ENCODE data around the gene USP15. TPM values are rescaled to one million over a fixed set of nuclear protein-coding genes. Genes with fewer than 3 reads are reported as not detected.

Gene USP15
- total and polyA plus RNA-seq, 2 of the 4 experiments (the other 2 are of a cell fraction), result 28.5 to 49.6 TPM

DNA sequence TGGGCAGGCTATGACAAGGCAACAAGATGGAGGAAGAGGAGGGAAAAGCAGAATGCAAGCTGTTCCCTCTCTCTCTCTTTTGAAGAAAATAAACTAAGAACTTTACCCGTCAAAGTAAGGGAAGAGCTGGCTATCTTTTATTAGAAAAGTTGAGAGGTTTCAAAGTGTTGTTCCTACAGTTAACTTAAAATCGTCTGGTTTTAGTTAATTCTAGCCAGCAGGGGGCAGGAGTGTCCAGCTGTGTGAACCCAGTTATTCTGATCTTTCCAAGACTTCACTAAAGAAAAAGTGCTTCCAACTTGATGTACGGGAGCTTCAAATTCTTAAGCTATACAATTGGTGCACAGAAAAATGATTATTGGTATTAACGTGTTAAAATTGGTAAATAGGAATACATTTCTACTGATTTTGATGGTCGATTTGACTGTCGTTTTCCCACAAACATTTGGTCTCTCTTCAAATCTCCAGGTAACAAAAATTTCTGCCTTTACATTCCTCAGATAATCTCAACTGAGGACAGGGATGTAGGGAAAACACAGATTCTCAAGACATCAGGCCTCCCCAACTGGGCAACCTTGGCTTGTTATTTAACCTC is 178.0 kb downstream of the USP15 start:
- no peak overlapping the region for H2AK5ac ChIP-seq (ENCODE audit: low read depth, low read length)
- no TSS peak for BruUV-seq (replicated peaks)
- POLR2A ChIA-PET (ENCODE audit: unreplicated experiment), result no interaction called here

More for the DNA sequence above, 178.0 kb downstream of the USP15 start:
- Histone ChIP-seq H2BK120ac (ENCODE audit: low read depth, low read length) (no peak overlapping the region), H3K9me3 (ENCODE audit: control insufficient read depth, insufficient read depth, low read length) (no peaks in the 10 kb centered on the region), H3K56ac (ENCODE audit: extremely low read depth, insufficient read depth, low read length) (no peak overlapping the region), H3K9ac (ENCODE audit: low read depth, low read length) (no peak overlapping the region; the same call in 1 of the 2 replicates), H3K4ac (ENCODE audit: low read depth, low read length) (no peak overlapping the region), H4K5ac (ENCODE audit: low read depth, low read length) (no peak overlapping the region), H4K8ac (ENCODE audit: low read depth in 2 of 2, low read length in 2 of 2) (no peak overlapping the region), H3K14ac (replicated peaks; ENCODE audit: low read depth, low read length) (no peak overlapping the region), H2BK20ac (ENCODE audit: low read depth, low read length) (no peak overlapping the region), H4K91ac (ENCODE audit: insufficient read depth, low read depth, low read length) (no peak overlapping the region), H2AK9ac (replicated peaks; ENCODE audit: low read depth, low read length, poor library complexity) (no peak overlapping the region), H3K18ac (ENCODE audit: low read depth, low read length) (no peak overlapping the region), H2AFZ (replicated peaks; ENCODE audit: low read length, poor library complexity) (no peak overlapping the region), H3K9me1 (ENCODE audit: insufficient read depth, low read length) (no peaks in the 10 kb centered on the region), H3K4me1 (ENCODE audit: control insufficient read depth, insufficient read depth, low read length) (no peaks in the 10 kb centered on the region), H3K23ac (ENCODE audit: low read depth, low read length) (no peak overlapping the region), H3K79me1 (ENCODE audit: low read depth in 1 of 2, low read length in 2 of 2) (no peaks in the 10 kb centered on the region), H3K27me3 (ENCODE audit: control insufficient read depth, insufficient read depth, low read length) (peaks cover 9% of the 10 kb centered on the region), H2BK15ac (ENCODE audit: low read depth, low read length) (no peak overlapping the region), H2BK5ac (ENCODE audit: low read depth, low read length, poor library complexity, severe bottlenecking) (no peak overlapping the region), H3K4me3 (ENCODE audit: insufficient read depth, low read depth, low read length) (no peak overlapping the region), H3K36me3 (ENCODE audit: control insufficient read depth, insufficient read depth, low read length) (no peaks in the 10 kb centered on the region), H3K4me2 (ENCODE audit: low read depth, low read length) (peak overlapping the region; percentile 17; the same call in 1 of the 2 replicates), H4K20me1 (ENCODE audit: insufficient read depth, low read length) (no peaks in the 10 kb centered on the region), H3K27ac (ENCODE audit: insufficient read depth, low read length) (no peak overlapping the region)
- DNase-seq, result peak; percentile 53
- TF ChIP-seq ELK1 (IDR thresholded peaks at IDR 0.05; ENCODE audit: borderline replicate concordance, low read depth, low read length), result no peak
- TF ChIP-seq, protein P1, sequence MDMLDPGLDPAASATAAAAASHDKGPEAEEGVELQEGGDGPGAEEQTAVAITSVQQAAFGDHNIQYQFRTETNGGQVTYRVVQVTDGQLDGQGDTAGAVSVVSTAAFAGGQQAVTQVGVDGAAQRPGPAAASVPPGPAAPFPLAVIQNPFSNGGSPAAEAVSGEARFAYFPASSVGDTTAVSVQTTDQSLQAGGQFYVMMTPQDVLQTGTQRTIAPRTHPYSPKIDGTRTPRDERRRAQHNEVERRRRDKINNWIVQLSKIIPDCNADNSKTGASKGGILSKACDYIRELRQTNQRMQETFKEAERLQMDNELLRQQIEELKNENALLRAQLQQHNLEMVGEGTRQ (IDR thresholded peaks at IDR 0.05; ENCODE audit: low read depth, low read length), result no peak
- TF ChIP-seq RCOR1 (IDR thresholded peaks at IDR 0.05; ENCODE audit: insufficient replicate concordance, low read length), result no peak
- peak; percentile 73 for TF ChIP-seq CTCF (conservative IDR thresholded peaks at IDR 0.05; ENCODE audit: low read depth, low read length)
- TF ChIP-seq MAZ (IDR thresholded peaks at IDR 0.05; ENCODE audit: borderline replicate concordance, low read depth, low read length), result no peak
- TF ChIP-seq BHLHE40 (IDR thresholded peaks at IDR 0.05; ENCODE audit: low read depth, low read length), result no peak
- peak; percentile 71 for TF ChIP-seq SMC3 (IDR thresholded peaks at IDR 0.05; ENCODE audit: low read depth, low read length)
- TF ChIP-seq MXI1 (IDR thresholded peaks at IDR 0.05; ENCODE audit: borderline replicate concordance, low read depth, low read length), result no peak
- TF ChIP-seq RAD21 (IDR thresholded peaks at IDR 0.05; ENCODE audit: low read length), result peak; percentile 78
- intact Hi-C loops (cut with micrococcal nuclease) (loop anchor here (1.0 to 5.0 kb wide), 8 partner anchors 94 to 631 kb away; partner anchors contain the start of gene USP15), dilution Hi-C loops (cut with HindIII; ENCODE audit: low sequenced_read_pairs, unreplicated experiment) (no loop called here), in situ Hi-C loops (cut with MboI; ENCODE audit: low sequenced_read_pairs) (loop anchor here (5.0 to 10.0 kb wide), 2 partner anchors 359 to 627 kb away; no protein-coding TSS in a partner anchor)
- CTCF ChIA-PET, result interaction anchor here (0.6 to 1.8 kb wide), 18 partner anchors 11 to 631 kb away, joined by 3 to 9 read pairs (median 4); no protein-coding TSS in a partner anchor
- no CpG with 5 or more reads among the region's 6 CpGs for WGBS, 2 experiments (ENCODE audit: extremely low coverage in 2 of 2, insufficient read length in 1 of 2)
- peak; percentile 71 for ATAC-seq (ENCODE audit: low read depth)

Measured in IMR-90 (cell line).